GM18907 (cell line): Measurements from ENCODE around the gene IQCN.

ENCODE experiments used
- ATAC-seq: cut with Tn5 transposase; IDR thresholded peaks from one replicate; pipeline ENCODE4 v1.9.1; 2021; ENCODE audit warnings: mild to moderate bottlenecking, moderate library complexity; ENCODE audit not compliant: unreplicated experiment

IQCN gene

DNA sequence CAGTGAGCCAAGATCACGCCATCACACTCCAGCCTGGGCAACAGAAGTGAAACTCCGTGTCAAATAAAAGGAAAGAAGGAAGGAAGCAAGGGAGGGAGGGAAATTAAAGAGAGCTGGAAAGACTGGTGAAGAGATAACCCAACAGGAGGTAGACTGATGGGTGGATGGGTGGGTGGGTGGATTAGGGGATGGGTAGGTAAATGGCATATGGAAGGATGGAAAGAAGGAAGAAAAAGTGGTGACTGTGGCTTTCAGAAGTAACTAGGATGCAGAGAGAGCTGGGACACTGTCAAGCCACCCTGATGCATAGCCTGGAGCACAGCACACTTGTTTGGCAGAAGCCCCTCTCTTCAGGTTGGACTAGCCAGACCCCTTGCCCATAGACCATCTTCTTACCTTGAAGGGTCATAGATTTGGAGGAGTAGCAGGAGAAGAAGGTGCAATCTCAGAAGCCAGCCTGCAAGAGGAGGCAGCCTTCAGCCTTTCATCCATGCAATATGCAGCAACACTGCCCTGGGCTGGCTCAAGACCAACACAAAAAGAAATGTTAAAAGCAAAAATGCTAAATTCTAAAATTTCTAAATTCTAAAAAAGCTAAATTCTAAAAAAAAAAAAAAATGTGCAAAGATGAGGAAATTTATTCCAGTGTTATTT, 5.1 kb downstream of the IQCN start:
- no peak for ATAC-seq

DNA sequence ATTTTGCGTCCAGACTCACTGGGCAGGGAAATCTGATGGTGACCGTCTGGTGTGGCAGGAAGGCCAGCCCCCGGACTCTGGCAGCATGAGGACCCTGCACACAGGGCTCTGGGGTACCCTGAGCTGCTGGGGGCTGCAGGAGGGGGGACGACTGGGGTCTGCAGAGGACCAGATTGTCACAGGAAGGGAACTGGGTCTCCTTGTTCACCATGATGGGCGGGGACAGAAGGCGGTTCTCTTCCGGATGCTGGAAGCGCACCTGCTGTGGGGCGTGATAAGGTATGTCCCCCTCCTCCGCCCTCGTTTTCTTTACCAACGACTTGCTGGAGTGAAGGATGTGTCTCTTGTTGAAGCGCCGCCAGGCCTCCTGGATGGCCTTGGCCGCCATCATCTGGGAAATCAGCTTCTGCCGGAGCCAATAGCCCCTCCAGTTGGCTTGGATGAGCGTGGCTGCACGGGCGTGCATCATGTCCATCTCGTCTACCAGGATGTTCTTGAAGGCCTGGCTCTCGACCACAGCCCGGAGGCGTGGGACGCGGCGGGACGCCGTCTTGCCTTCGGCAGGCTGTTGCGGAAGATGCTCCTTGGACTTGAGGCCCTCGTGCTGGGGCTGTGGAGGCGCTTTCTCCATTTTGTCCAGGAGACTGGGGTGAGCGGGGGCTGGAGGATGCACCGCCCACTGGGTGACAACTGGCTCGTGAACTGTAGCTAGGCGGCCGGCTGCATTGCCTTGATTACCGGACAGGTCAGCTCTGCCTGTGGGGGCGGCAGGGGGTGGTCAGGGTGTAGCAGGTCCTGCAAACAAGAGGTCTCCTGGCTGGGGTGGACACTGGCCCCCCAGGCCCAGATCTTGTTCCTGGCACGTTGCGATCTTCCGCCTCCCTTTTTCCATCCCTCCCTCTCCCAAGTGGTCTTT, 7.2 kb downstream of the IQCN start:
- no peak for ATAC-seq

DNA sequence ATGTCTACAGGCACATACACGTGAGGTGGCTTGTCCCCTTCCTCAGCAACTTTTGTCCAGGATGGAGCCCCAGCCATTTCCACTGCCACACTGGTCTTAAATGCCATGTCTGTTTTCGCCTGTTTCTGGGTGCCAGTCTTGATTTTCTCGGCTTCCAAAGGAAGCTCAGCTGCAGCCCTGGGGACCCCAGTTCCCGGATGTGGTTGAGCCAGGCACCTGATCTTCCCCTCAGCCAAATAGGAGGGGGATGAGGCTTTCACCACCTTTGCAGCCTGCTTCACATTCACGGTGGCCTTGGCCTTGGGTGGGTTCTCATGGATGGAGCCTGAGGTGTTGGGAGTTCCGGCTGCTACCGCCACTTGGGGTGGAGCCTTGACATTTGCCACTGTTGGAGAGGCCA, 8.7 kb downstream of the IQCN start:
- no peak for ATAC-seq

DNA sequence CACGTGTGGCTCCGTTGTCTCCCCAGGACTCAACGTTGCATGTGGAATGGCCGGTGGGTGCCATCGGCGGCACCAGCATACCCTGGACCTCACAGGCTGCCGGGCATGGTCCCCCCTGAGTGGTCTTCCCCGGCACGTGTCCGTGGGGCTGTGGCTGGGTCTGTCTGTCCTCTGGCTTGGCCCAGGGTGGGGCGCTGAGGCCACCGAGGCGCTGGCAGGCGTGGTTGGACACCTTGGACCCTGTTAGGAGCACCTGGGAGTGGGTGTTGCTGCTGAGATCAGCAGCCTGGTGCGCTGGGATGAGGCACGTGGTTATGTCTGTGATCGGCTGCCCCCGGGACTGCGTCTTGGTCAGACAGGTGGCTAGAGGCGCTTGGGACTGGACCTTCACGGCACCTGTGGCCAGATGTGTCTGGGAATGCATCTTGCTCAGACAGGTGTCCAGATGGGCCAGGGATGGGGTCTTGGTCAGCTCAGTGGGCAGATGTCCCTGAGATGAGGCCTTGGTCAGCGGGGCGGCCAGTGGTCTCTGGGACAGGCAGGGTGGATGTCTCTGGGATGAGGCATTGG, 9.2 kb downstream of the IQCN start:
- no peak for ATAC-seq

DNA sequence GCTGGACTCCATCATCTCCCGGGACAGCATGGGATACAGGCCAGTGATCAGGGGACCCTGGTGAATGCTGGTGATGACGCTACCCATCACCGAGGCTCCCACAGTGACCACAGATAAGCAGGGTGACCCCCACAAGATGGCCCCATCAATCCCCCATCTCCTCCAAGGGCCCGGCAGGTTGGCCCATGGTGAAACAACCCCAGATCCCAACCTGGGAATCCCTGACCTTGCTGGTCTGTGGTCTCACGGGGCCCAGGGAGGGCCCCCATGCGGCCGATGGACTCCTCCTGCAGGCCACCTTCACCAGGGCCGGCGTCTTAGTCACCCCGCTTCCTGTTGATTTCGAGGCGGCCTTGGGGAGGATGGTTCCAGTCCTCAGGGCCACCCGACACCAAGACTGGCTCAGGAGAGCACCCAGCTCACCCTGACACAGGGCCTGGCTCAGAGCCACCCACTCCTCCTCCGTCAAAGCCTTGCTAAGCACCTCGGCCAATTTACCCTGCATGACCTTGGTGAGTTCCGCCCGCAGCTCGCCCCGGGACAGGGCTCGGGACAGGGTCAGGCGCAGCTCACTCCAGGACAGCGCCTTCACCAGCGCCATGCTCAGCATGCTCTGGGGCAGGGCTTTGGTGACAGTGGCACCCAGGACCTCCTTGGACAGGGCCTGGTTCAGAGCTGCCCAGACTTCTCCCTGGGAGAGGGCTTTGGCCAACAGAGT, 10.0 kb downstream of the IQCN start:
- no peak for ATAC-seq

DNA sequence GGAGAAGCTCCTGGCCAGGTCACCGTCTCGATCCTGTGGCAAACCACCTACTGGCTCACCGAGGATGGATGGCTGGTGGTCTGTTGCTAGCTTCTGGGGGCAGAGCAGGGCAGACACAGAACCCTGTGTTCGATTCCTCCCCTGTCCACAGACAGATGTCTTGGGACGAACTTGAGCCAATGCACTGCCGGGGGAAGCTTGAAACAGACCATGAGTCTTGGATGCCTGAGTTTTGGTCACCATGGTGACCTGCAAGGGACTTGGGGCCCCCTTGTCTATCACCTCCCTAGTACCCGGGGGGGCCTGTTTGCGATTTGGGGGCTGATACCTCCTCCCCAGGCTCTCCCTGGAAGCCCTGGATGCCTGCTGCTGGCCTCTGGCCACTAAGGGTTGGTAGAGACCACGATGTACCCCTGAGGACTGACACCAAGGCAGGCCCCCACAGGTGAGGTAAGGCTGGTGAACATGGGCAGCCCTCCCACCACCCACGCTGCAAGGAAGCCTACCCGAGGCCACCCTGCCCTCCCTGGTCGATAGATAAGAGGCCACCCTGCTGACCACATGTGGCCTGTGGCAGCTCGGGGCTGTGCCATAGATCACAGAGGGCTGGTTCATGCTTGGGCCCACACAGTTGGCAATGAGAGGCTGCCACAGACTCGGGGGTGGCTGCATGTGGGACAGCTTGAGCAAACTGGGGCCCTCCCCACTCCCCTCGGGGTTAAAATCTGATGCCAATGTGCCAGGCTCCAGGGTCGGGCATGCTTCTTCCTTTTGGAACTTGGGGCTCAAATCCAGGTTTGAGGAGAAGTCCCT, 10.7 kb downstream of the IQCN start:
- ATAC-seq: no peak

DNA sequence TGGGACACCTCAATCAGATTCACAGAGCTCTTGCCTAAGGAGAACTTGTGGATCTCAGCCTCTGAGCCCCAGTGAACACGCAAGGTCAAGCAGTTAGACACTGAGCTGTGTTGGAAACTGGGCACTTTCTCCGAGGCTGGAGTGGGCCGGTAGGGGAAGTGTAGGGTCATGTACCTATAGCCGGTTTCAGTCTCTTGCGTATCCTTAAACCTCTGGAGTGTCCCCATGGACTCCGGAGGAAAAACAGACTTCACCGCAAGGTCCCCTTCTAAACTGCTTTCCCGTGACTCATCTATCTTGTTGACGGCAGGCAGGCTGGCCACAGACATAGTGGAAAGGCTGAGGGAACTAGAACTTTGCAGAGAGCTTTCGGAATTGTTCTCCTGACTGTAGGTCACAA, 11.3 kb downstream of the IQCN start:
- no peak for ATAC-seq

DNA sequence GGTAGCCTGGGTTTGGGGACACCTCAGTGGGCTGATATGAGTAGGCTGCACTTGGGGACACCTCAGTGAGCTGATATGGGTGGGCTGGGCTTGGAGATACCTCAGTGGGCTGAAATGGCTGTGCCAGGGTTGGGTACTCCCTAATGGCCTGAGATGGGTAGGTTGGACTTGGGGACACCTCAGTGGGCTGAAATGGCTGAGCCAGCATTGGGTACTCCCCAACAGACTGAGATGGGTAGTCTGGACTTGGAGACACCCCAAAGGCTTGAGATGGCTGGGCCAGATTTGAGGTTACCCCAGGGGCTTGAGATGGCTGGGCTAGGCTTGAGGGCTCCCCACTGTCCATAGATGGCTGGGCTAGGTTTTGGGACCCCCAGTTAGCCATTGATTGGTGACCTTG, 12.1 kb downstream of the IQCN start:
- ATAC-seq: no peak

DNA sequence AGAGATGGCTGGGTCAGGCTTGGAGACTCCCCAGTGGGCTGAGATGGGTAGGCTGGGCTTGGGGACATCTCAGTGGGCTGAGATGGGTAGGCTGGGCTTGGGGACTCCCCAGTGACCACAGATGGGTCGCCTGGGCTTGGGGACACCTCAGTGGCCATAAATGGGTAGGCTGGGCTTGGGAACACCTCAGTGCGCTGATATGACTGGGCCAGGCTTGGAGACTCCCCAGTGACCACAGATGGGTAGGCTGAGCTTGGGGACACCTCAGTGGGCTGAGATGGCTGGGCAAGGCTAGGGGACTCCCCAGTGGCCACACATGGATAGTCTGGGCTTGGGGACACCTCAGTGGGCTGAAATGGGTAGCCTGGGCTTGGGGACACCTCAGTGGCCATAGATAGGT, 12.8 kb downstream of the IQCN start:
- ATAC-seq: no peak

DNA sequence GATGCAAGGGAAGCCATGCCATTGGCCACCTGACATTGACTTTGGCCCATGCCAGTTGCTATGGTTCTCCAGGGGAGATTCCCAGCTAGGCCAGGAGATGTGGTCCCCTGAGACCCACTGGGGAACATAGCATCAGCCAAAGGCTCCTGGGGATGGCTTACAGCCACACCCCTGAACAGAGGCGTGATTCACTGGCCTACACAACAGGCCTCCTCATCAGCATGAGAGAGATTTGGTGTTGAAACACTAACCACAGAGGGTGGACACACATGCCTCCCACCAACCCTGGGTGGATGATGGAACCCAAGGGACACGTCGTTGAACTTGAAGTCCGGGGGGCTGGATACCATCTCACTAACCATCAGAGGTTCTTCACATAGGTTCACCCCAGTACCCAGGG, 14.4 kb downstream of the IQCN start:
- no peak for ATAC-seq

DNA sequence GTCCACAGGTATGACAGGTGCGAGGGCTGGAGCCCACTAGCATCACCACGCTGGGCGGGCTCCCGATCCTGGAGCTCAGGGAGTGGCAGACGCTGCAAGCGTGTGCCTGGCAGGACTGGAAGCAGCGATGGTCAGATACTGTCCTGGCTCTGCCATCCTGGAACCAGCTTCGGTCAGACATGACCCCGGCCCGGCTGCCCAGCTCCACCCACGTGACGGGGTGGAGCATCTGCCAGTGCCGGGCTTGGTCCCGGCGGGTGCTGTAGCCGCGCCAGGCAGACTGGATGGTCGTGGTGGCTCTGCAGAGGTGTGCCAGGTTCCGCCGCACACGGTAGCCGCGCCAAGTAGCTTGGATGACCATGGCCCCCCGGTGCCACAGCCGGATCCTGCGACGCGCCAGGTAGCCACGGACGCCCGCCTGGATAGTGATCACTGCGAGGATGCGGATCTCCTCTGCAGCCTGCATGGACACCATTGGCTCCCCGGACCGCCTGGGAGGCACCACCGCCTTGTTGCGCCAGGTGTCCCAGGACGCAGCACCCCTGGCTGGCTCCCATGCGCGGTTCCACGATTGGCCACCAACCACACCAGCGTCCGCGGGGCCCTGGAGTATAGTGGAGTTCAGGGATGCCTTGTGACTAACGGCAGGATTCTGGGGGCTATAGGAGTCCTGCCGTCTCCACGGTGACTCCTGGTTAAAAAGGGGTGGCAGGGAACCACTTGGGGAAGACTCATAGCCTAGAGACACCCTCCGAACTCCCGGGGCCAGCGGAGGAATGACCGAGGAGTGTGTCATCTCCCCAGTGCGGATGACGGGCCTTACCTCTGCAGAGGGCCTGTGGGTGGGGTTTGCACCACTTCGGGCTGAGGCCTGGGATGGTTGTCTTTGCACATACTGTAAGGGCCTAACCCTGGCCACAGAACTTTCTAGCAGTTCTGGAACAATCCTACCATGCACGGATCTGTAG, 16.5 kb downstream of the IQCN start:
- no peak for ATAC-seq

DNA sequence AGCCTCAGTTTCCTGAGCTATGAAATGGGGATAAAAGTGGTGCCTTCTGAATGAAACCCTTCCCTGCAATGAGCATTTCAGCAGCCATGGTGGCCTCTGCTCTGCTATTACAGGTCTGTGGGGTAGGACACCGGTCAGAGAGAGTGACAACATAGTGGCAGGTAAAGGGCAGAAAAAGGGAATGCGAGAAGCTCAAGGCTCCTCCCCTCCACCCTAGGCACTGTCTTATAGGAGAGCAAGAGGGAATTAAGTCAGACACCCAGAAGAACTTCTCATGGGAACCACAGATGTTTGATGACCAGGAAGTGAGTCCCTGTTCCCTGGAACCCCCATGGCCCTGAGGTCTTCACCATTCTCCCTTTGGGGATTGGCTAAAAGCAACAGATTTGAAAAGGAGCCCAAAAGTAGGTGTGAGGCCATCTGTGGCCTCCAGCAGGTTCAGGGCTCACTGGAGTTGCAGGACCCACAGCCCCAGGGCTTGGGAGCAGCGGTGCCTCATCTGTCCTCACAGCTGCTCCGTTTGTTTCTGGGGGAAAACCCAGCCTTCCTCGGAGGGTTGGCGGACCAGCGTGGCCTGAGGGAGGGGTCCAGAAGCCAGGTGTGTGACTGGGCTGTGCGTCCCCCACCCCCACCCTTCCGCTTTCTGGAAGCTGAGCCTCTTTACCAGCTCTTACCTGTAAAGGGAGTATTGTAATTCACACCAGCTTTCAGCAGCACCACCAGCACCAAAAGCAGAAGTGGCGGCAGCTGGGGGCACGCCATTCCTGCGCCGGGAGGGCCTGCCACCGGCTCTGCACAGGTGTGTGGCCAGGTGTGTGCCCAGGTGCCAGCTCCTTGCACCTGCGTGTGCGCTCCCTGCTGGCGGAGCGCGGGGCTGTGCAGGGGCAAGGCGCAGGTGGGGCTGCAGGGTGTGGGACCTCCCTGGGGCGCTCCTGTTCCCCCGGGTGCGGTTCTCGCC, 19.4 kb downstream of the IQCN start:
- no peak for ATAC-seq

DNA sequence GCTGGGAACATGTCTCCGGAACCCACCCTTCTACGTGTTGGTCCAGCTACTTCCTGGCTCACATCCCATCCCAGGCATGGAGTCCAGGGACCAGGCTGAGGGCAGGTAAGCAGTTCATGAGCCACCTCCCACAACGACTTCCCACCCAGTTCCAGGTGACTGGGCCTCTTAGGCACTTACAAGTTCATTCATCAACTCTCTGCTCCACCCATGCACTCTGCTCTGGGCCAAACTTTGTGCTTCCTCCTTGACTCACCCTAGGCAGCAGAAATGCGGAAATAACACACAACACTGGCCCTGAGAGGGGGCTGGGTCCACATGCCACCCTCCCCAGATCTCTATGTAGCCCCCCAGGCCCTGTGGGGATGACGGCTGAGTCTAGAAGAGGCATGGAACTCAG, 20.5 kb downstream of the IQCN start:
- no peak for ATAC-seq

DNA sequence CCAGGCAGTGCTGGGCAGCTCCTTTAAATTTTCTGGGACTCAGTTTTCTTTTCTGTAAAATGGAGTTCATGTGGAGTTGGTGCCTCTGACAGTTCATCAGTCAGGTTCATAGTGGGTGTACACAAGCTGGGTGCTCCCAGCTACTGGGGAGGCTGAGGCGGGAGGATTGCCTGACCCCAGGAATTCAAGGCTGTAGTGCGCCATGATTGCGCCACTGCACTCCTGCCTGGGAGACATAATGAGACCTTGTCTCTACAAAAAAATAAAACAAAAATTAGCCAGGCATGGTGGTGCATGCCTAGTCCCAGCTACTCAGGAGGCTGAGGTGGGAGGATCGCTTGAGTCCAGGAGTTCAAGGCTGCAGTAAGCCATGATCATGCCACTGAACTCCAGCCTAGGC, 21.1 kb downstream of the IQCN start:
- ATAC-seq: no peak

DNA sequence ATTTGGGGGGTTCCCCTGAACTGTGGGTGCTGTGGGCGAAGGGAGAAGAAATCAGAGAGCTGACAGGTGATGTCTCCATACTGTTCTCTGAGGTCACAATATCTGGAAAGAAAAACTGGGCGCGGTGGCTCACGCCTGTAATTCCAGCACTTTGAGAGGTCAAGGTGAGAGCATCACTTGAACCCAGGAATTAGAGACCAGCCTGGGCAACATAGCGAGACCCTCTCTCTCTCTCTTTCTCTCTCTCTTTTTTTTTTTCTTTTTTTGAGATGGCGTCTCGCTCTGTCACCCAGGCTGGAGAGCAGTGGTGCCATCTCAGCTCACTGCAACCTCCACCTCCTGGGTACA, 21.9 kb downstream of the IQCN start:
- ATAC-seq: no peak

DNA sequence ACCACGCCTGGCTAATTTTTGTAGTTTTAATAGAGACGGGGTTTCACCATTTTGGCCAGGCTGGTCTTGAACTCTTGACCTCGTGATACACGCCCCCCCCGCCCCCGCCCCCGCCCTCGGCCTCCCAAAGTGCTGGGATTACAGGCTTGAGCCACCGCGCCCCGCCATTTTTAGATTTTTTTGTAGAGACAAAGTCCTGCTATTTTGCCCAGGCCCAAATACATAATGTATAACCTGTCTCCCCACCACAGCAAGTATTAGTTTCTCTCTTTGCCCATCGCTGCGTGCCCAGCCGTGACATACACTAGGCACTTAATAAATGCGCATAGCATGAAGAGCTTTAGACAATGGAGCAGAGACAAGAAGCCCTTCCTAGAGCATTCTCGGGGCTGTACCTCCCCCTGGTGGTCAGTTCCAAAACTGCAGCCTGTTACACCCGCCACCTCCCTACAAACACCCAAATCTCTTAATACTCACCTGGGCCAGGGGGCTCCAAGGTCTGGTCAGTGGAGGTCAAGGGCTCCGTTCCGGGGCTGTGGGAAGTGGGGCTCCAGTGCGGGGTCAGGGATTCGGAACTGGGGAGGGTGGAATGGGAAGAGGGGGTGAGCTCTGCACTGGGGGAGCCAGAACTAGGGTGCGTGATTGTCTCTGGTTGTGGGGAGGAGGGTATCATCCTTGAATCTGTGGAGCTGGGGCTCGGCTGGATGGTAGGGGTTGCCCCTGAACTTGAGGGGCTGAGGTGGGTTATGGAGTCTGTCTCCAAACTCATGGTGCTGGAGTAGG, 22.5 kb downstream of the IQCN start:
- no peak for ATAC-seq

DNA sequence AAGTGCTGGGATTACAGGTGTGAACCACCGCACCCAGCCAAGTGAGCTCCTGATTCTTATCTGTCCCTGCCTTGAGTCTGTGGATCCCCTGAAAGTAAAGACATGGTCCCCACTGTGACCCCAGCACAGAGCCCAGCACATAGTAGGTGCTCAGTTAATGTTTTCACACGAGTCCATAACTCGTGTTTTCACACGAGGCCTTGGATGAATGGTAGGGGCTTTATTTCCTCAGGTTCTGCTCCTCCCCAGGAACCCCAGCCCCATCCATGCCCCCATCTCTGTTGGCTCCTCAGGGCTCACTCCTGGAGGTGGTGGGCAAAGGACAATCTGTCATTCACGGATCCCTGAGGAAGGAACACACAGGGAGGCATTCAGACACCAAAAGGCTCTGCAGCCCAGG, 24.4 kb downstream of the IQCN start:
- ATAC-seq: no peak

DNA sequence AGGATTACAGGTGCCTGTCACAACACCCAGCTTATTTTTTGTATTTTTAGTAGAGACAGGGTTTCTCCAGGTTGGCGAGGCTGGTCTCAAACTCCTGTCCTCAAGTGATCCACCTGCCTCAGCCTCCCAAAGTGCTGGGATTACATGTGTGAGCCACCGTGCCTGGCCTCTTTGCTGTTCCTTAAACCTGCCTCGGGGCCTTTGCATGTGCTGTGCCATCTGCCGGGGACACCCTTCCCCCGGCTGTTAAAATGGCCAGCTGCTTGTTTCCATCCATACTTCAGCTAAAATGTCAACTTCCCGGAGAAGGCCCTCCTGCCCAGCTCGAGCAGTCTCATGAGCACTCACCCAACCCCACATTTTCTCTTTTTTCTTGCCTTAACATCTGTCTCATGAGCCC, 29.0 kb downstream of the IQCN start:
- ATAC-seq: no peak
